Kidney tubule cell (primary cell): Measurements from ENCODE around the gene SH3D19.

Experiments
- DNase-seq: peaks from one replicate; pipeline ENCODE4 v3.0.0-alpha.2; 2018; ENCODE audit warnings: low spot score

SH3D19 gene

GRCh38 chr4:151197247-151197646 is 128.2 kb downstream of the SH3D19 start:
- DNase-seq: no peak

DNA sequence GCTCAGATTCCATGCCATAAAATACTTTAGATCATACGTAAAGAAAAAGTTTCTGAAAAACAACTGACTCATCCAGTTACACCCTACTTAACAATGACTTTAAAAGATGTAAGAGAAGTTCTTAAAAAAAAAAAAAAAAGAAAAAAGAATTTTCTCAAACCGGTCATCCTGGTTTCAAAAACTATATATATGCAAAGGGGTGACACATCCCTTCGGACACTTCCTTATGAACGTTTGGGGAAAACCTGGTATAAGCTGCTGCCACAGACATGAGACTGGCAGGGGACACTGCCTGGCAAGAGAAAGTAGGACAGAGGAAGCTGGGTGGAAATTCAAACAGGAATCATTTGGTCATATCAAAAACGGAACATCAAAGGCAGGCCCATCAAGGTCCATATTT is 129.6 kb downstream of the SH3D19 start:
- peak; percentile 77 for DNase-seq

DNA sequence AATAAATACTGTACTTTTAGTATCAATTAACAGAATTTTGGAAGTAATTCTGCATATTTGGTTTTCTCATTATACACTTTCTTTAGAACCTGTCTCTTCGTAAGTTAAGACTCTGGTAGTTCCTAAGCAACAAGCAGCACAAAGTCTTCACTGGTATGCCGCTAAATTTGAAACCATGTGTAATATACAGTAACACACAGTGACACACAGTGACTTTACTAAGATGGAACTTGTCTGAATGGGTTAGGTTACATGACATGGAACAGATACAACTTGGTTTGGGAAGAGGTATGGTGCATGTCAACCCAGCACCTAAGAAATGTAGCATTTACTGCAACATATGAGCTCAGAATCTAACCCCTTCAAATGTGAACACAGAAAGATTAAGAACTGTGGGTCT is 132.0 kb downstream of the SH3D19 start:
- DNase-seq: no peak

- no peak for DNase-seq
Measured at GRCh38 chr4:151192556-151193235, 132.7 kb downstream of the SH3D19 start.

DNA sequence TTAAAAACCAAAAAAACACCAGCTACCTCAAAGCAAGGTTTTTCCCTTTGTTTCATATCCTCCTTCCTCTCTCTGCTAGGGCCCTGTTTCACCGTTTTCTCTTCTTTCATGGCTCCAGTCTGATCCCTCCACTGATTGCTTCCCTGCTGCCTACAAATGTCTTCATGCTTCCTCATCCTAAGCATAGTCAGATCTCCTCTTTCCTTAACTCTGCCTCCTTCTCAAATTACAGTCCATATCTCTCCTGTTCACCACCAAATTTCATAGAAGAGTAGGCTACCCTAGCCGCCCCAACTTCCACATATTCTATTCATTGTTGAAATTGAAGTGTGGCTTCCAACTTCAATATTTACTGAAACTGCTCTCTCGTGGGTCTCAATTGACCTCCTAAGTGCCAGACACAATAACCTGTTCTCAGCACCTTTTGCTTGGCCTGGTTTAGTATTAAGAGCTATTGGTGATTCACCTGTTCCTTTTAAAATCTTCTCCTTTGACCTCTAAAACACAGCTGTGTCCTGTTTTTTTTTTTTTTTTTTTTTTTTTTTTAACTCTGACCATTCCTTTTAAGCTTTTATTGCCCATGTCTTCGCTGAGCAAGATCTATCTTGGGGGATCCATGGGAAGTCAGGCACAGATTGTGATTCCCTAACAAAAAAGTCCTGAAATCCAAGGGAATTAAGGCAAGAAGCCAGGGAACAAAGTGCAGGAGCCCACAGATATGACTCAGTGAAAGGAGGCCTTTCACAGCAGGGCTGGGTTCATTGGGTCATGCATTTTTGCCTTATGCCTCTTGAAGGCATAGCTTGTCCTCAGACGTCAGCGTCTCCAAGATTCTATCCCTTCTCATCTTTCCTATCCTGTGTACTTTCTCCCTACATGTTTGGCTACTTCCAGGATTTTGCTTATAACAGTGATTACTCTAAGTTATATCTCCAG is 140.6 kb downstream of the SH3D19 start:
- DNase-seq: peak; percentile 67

GRCh38 chr4:151182455-151182996 is 142.9 kb downstream of the SH3D19 start:
- DNase-seq: no peak

- DNase-seq: no peak
Measured at GRCh38 chr4:151176685-151177084, 148.7 kb downstream of the SH3D19 start.

- DNase-seq: no peak
Measured at GRCh38 chr4:151175754-151176631, 149.4 kb downstream of the SH3D19 start.

- no peak for DNase-seq
Measured at GRCh38 chr4:151175233-151175632, 150.2 kb downstream of the SH3D19 start.

DNA sequence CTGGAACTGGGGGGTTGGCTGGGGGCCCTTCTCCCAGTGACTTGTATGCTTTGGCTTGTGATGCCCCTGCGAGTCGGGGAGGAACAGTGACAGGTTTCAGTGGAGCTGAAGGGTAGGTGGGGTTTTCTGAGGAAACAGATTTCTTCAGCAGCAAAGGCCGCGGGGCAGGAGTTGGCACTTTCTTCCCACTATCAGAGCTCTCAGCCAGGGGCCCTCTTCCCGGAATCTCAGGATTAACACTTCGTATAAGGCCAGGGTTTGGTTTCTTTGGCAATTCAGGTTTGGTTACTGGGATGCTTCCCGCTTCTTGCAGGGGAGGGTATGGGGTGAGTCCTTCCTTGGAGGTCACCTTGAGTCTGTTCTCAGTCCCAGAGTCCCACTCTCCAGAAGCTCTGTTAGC is 150.6 kb downstream of the SH3D19 start:
- no peak for DNase-seq

GRCh38 chr4:151173871-151174270 is 151.5 kb downstream of the SH3D19 start:
- DNase-seq: no peak

DNA sequence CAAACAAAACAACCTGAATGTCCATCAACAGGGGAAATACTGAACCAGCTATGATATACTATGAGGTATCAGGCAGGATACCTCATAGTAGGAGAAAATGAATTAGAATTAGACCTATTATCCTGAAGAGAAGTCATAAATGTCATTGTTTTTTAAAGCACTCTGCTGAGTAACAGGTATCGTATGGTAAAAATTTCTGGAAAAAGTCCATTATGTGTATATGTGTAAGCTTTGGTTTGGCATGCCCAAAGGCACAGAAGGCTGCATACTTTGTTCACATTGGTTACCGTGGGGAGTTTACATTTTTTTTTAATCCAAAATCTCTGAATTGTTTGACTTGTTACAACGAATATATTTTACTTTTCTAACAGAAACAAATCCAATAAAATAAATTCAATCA is 155.5 kb downstream of the SH3D19 start:
- no peak for DNase-seq

DNA sequence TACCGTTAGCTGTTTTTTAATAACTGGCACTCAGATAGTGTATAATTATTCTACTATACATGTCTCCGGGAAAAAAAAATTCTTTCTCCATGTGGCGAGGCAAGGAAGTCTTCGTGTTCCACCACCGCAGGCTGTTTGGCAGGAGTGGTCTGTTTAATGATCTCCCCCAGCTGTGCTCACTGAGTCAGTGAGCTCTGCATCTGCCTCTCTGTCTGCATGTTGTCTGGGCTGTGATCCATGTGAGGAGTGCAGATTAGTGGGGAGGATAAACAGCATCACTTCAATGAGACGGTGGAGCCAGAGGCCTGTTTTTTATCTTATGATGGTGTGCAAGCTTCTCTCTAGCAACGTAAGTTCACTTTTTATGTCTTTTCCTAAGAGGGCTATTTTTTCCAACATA is 156.2 kb downstream of the SH3D19 start:
- peak; percentile 2 for DNase-seq

DNA sequence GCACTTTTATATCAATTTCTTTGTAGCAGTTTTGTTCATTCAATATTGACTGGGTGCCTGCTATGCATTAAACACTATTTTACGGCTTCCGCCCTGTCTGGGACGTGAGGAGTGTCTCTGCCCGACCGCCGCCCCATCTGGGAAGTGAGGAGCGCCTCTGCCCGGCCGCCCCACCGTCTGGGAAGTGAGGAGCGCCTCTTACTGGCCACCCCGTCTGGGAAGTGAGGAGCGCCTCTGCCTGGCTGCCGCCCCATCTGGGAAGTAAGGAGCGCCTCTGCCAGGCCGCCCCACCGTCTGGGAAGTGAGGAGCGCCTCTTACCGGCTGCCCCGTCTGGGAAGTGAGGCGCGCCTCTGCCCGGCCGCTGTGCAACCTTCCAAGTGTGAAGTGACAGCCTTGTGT is 157.8 kb downstream of the SH3D19 start:
- DNase-seq: no peak

DNA sequence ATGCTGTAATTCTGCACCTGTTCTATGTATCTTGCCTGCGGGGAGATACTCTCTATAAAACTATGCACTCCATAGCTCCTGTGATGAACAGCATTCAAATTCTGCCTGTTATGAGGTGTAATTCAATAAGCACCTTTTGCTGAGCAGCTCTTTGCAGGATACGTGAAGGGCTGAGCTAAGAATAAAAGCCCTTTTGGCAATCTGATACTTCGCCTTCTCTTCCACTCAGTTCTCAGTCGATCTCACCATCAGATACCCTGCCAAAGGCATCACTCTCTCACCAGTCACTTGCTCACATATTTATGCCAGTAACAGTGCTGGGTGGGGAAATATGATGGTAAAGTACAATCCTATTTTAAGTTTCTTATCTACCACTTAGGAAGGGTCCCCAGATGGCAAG is 158.8 kb downstream of the SH3D19 start:
- no peak for DNase-seq

DNA sequence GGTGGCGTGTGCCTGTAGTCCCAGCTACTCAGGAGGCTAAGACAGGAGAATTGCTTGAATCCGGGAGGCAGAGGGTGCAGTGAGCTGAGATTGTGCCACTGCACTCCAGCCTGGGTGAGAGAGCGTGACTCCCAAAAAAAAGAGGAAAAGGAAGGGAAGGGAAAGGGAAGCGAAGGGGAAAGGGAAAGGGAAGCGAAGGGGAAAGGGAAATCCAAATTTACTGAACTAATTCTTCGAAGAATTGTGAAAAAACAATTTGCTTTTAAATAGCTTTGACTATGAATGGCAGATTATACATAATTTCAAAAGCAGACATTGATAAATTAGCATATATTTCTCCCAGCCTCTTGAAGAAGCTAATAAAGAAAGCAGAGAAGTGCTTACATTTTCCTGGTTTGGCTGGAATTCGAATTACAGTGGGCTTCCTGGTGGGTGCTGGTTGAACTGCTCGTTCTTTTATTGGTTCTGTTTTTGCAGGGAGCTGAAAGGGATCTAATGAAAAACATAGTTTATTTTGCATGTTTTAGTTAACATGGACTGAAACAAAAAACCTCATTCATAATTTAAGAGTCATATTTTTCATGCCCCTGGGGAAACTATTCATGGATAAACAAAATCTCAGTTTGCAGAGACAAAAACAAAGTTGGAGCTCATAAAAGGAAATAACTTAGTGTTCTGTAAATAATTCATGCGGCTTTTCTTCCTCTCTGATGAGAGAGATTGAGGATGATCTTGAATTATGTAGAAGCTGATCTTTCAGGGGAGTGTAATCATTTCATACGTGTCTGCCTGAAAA is 160.0 kb downstream of the SH3D19 start:
- DNase-seq: no peak

GRCh38 chr4:151163855-151164254 is 161.6 kb downstream of the SH3D19 start:
- DNase-seq: no peak

DNA sequence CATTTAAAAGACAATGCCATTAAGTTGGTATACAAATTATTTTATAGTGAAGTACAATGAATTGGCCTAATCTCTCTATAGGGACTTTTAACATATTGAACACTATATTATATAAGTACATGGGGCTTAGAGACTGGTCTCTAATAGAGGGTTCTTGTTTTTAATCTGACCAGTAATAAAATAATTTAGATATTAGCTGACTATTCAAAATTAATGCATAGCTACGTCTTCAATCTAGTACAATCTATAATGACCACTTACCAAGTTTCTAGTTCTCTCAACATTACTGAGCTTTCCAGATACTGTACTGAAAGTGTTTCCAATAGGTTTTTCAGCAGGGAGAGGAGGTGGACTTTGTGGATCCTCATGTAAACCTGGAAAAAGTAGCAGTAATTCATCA is 166.4 kb downstream of the SH3D19 start:
- DNase-seq: no peak

DNA sequence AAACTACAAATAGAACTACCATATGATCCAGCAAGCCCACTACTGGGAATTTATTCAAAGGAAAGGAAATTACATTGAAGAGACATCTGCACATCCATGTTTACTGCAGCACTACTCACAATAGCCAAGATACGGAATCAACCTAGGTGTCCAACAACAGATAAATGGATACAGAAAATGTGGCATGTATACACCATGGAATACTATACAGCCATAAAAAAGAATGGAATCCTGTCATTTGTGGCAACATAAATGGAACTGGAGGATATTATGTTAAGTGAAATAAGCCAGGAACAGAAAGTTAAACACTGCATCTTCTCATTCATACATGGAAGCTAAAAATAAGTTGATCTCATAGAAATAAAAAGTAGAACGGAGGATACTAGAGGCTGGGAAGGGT is 167.9 kb downstream of the SH3D19 start:
- no peak for DNase-seq

DNA sequence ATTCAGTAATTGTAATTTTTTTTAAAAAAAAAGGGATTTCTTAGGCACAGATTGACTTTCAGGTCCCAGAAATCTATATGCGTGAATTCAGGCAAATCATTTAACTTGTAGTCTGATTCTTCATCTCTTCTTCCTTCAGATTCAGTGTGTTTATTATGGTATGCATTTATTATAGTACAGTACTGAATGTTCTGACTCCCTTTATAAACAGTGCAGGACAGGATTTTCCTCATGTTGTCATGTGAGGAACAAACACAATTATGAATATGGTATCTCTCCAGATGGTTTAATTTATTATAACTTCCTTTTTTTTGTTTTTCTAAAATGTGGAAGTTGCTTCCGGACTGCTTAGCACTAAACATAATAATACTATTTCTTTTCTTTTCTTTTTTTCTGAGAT is 171.8 kb downstream of the SH3D19 start:
- DNase-seq: no peak

GRCh38 chr4:151152028-151152427 is 173.4 kb downstream of the SH3D19 start:
- DNase-seq: no peak
